Measurements from ENCODE around the gene ST3GAL3. TPM values are rescaled to one million over a fixed set of nuclear protein-coding genes. Genes with fewer than 3 reads are reported as not detected.

The ST3GAL3 gene
- total and polyA plus RNA-seq, 8 donors = 1.6 to 68.3 (median 6.7) TPM

GRCh38 chr1:43882763-43883162, 175.4 kb downstream of the ST3GAL3 start:
- Histone ChIP-seq H3K9me3 (no peaks in the 10 kb centered on the region), H3K36me3 (peaks cover 0 to 20% (median 4%) of the 10 kb centered on the region in 4 donors), H3K4me1 (no peaks in the 10 kb centered on the region), H3K27ac (no peak overlapping the region), H3K4me3 (no peak overlapping the region), H3K27me3 (no peaks in the 10 kb centered on the region)
- WGBS, 5 donors = 93 to 98% (median 94%) methylated on average over 4 of the region's 4 CpGs
- intact Hi-C loops (cut with DNase I; ENCODE audit: low total_unique reads) = no loop called here
- no peak for DNase-seq
- TF ChIP-seq CTCF (IDR thresholded peaks at IDR 0.05) (no peak), POLR2A (IDR thresholded peaks at IDR 0.05) (no peak), POLR2AphosphoS5 (IDR thresholded peaks at IDR 0.05) (no peak), EP300 (IDR thresholded peaks at IDR 0.05) (no peak)

- WGBS, 5 donors = 78 to 89% (median 82%) methylated on average over 4 of the region's 4 CpGs
- H3K36me3 ChIP-seq = peaks cover 0 to 20% (median 4%) of the 10 kb centered on the region in 4 donors
- intact Hi-C loops (cut with DNase I; ENCODE audit: low total_unique reads) = no loop called here
- no peaks in the 10 kb centered on the region for H3K27me3 ChIP-seq
- H3K27ac ChIP-seq = no peak overlapping the region
- no peak for DNase-seq
- H3K4me1 ChIP-seq = no peaks in the 10 kb centered on the region
- H3K4me3 ChIP-seq = no peak overlapping the region
- no peaks in the 10 kb centered on the region for H3K9me3 ChIP-seq
- no peak for TF ChIP-seq POLR2AphosphoS5 (IDR thresholded peaks at IDR 0.05)
- TF ChIP-seq CTCF (IDR thresholded peaks at IDR 0.05) = no peak
- no peak for TF ChIP-seq POLR2A (IDR thresholded peaks at IDR 0.05)
- TF ChIP-seq EP300 (IDR thresholded peaks at IDR 0.05) = no peak
These were observed 176.0 kb downstream of the ST3GAL3 start for GRCh38 chr1:43883321-43883720.

- peak in 1 of 2 donors; percentile 76 for DNase-seq
- Histone ChIP-seq H3K27ac (no peak overlapping the region), H3K9me3 (no peaks in the 10 kb centered on the region), H3K4me1 (no peaks in the 10 kb centered on the region), H3K36me3 (peaks cover 0 to 7% (median under 1%) of the 10 kb centered on the region in 4 donors), H3K4me3 (no peak overlapping the region), H3K27me3 (no peaks in the 10 kb centered on the region)
- 74 to 77% (median 75%) methylated on average over 12 of the region's 12 CpGs for WGBS, 5 donors
- intact Hi-C loops (cut with DNase I; ENCODE audit: low total_unique reads) = no loop called here
- TF ChIP-seq CTCF (IDR thresholded peaks at IDR 0.05) = no peak
- no peak for TF ChIP-seq POLR2A (IDR thresholded peaks at IDR 0.05)
- no peak for TF ChIP-seq EP300 (IDR thresholded peaks at IDR 0.05)
- no peak for TF ChIP-seq POLR2AphosphoS5 (IDR thresholded peaks at IDR 0.05)
These were observed 178.0 kb downstream of the ST3GAL3 start for GRCh38 chr1:43885279-43885801.

GRCh38 chr1:43887748-43888147, 180.4 kb downstream of the ST3GAL3 start:
- no peak for DNase-seq
- intact Hi-C loops (cut with DNase I; ENCODE audit: low total_unique reads) = no loop called here
- no peak for TF ChIP-seq EP300 (IDR thresholded peaks at IDR 0.05)
- TF ChIP-seq POLR2A (IDR thresholded peaks at IDR 0.05) = no peak
- no peak for TF ChIP-seq POLR2AphosphoS5 (IDR thresholded peaks at IDR 0.05)
- TF ChIP-seq CTCF (IDR thresholded peaks at IDR 0.05) = no peak
- Histone ChIP-seq H3K9me3 (no peaks in the 10 kb centered on the region), H3K4me3 (no peak overlapping the region), H3K27ac (no peak overlapping the region), H3K4me1 (peaks cover 0 to 3% (median 0%) of the 10 kb centered on the region in 4 donors), H3K27me3 (no peaks in the 10 kb centered on the region), H3K36me3 (no peaks in the 10 kb centered on the region)
